Stimulated activated CD8-positive, alpha-beta memory T cell treated with anti-CD3 and anti-CD28 coated beads, Interleukin-15, amount 100 ng/mL, for 24 hours (primary cell): Measurements from ENCODE around the gene OSCAR.

Experiments used
- DNase-seq: peaks from one replicate; pipeline ENCODE4 v3.0.0-alpha.2; 2020; ENCODE audit warnings: low read depth

Gene OSCAR

GRCh38 chr19:54094426-54095000 lies 6.1 kb downstream of the OSCAR start:
- no peak for DNase-seq

- DNase-seq, result no peak
Measured at GRCh38 chr19:54084410-54084809, 16.2 kb downstream of the OSCAR start.

DNA sequence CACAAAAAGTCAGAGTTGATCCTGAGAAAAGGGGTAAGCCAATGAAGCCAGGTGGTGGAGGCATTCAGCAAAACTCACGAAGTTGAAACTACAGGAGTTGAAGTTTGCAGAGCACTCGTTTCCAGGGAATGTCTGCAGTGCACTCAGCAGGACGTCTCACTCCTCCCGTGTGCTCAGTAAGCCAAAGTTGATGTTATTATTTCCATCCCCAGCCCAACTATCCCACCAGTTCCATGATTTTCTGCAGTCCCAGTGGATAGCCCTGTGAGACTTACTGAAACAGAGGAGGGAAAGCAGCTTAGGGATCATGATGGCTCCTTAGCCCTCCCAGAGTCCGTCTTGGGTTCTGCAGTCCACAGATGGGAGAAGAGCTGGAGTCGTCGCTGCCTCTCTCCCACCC lies 19.6 kb downstream of the OSCAR start, which contains the start of gene TARM1:
TSS of gene TARM1 (minus strand) at position 334 of the 400 bp plus-strand sequence. CDS start at position 309, 25 bp downstream.
- no peak for DNase-seq

GRCh38 chr19:54077334-54077733 lies 23.3 kb downstream of the OSCAR start:
- no peak for DNase-seq

GRCh38 chr19:54074851-54075250 lies 25.8 kb downstream of the OSCAR start:
- DNase-seq, result no peak

GRCh38 chr19:54073829-54074228 lies 26.8 kb downstream of the OSCAR start:
- DNase-seq, result no peak

DNA sequence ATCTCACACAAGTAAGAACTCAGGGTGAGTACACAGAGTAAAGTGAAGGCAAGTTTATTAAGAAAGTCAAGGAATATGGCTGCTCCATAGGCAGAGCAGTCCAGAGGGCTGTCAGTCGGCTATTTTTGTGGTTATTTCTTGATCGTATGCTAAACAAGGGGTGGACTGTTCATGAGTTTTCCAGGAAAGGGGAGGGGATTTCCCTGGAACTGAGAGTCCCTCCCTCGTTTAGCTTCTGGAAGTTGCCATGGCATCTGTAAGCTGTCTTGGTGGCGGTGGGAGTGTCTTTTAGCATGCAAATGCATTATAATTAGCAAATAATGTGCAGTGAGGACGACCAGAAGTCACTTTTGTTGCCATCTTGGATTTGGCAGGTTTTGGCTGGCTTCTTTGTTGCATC lies 31.1 kb downstream of the OSCAR start:
- DNase-seq, result no peak

- no peak for DNase-seq
Measured at GRCh38 chr19:54063350-54064116, 37.1 kb downstream of the OSCAR start, which contains the start of gene VSTM1. Gene VSTM1, minus strand, starts transcription at chr19:54063897. Its CDS starts 120 bp downstream, at chr19:54063777.

DNA sequence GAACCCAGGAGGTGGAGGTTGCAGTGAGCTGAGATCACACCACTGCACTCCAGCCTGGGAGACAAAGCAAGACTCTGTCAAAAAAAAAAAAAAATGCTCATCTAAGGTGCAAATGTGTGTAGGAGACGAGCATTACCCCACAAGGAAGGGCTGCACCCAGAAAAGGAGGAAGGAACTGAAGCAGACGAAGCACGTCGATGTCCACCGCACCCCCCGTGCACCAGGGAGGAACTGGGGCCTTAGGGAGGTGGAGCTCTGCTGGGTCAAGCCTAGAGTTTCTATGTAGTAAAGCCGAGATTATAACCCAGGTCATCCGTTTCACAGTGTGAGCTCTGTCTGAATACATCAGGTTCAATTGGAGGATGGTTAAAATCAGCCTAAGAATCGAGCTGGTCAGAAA lies 38.0 kb downstream of the OSCAR start:
- no peak for DNase-seq

GRCh38 chr19:54047616-54048015 lies 53.0 kb downstream of the OSCAR start:
- no peak for DNase-seq

- DNase-seq, result no peak
Measured at GRCh38 chr19:54045771-54046170, 54.8 kb downstream of the OSCAR start.
